HepG2 (cell line): ENCODE results near the gene CCL22. TPM values are rescaled to one million over a fixed set of nuclear protein-coding genes. Genes with fewer than 3 reads are reported as not detected.
A peak's percentile ranks its signal among the peaks of the same experiment; 100 is the strongest.

Experiments
- CREBL2 ChIP-seq: sonication (generic); formaldehyde crosslinking; IDR thresholded peaks from 2 replicates; pipeline ENCODE4 v1.8.1; 2023; ENCODE audit warnings: missing genetic modification reagents, mild to moderate bottlenecking, borderline replicate concordance
- E2F1 ChIP-seq: sonication (generic); formaldehyde crosslinking; IDR thresholded peaks from 2 replicates; pipeline ENCODE4 v1.5.0; 2020; ENCODE audit warnings: missing genetic modification reagents
- GFI1 ChIP-seq: sonication (generic); formaldehyde crosslinking; IDR thresholded peaks from 2 replicates; pipeline ENCODE4 v1.5.0; 2020; ENCODE audit warnings: missing genetic modification reagents, mild to moderate bottlenecking, borderline replicate concordance
- MAF1 ChIP-seq: sonication (generic); formaldehyde crosslinking; IDR thresholded peaks from 2 replicates; pipeline ENCODE4 v1.5.0; 2020; ENCODE audit warnings: missing genetic modification reagents, borderline replicate concordance
- PRDM15 ChIP-seq: sonication (generic); formaldehyde crosslinking; IDR thresholded peaks from 2 replicates; pipeline ENCODE4 v1.4.0; 2020; ENCODE audit warnings: missing genetic modification reagents
- SMAD3 ChIP-seq: sonication (generic); formaldehyde crosslinking; IDR thresholded peaks from 2 replicates; pipeline ENCODE4 v1.4.0; 2020; ENCODE audit warnings: missing genetic modification reagents
- SNAPC4 ChIP-seq: sonication (generic); formaldehyde crosslinking; IDR thresholded peaks from 2 replicates; pipeline ENCODE4 v1.4.0; 2020; ENCODE audit warnings: mild to moderate bottlenecking, missing genetic modification reagents
- SOX6 ChIP-seq, 2 experiments: fragments of 450-650 bp in 1 of 2; sonication (generic) in 1 of 2; formaldehyde crosslinking in 1 of 2; IDR thresholded peaks; 2 replicates each; pipeline versions ENCODE4 v1.4.0 to v1.6.1; 2017 to 2020; ENCODE audit warnings: antibody characterized with exemption in 1 of 2, mild to moderate bottlenecking in 1 of 2, missing genetic modification reagents in 1 of 2
- TEF ChIP-seq: sonication (generic); formaldehyde crosslinking; IDR thresholded peaks from 2 replicates; pipeline ENCODE4 v1.5.0; 2020; ENCODE audit warnings: missing genetic modification reagents
- XRCC5 ChIP-seq: fragments of 200-400 bp; formaldehyde crosslinking; optimal IDR thresholded peaks from 2 replicates; pipeline ENCODE3; 2017; ENCODE audit warnings: mild to moderate bottlenecking, low read length
- ZNF296 ChIP-seq: sonication (generic); formaldehyde crosslinking; conservative IDR thresholded peaks from 2 replicates; pipeline ENCODE4 v1.5.0; 2020; ENCODE audit warnings: mild to moderate bottlenecking, missing genetic modification reagents
- ZNF30 ChIP-seq: sonication (generic); formaldehyde crosslinking; IDR thresholded peaks from 2 replicates; pipeline ENCODE4 v1.5.0; 2020; ENCODE audit warnings: mild to moderate bottlenecking, missing genetic modification reagents
- ZNF451 ChIP-seq: sonication (generic); formaldehyde crosslinking; IDR thresholded peaks from 2 replicates; pipeline ENCODE4 v1.5.0; 2020; ENCODE audit warnings: mild to moderate bottlenecking, missing genetic modification reagents
- ZNF639 ChIP-seq: conservative IDR thresholded peaks from 2 replicates; pipeline ENCODE4 v1.6.1; 2018; ENCODE audit warnings: missing genetic modification reagents
- ZSCAN31 ChIP-seq: sonication (generic); formaldehyde crosslinking; IDR thresholded peaks from 2 replicates; pipeline ENCODE4 v1.5.0; 2020; ENCODE audit warnings: low read depth, mild to moderate bottlenecking, missing genetic modification reagents
- polyA plus RNA-seq, 8 experiments: library from polyadenylated mRNA; depleted of rRNA in 3 of 8; stranded (reverse) in 7 of 8; unstranded in 1 of 8; fragments of >200 nt; fragmentation: Illumina TruSeq in 4 of 8; extraction: Trizol in 4 of 8; gene quantifications; 2 replicates each; pipeline versions ENCODE4 v1.2.1 to v1.2.3, GENCODE V29; 2011 to 2016; ENCODE audit warnings: low read depth in 4 of 8, missing spikeins in 1 of 8, mixed read lengths in 1 of 8; ENCODE audit not compliant: insufficient read depth in 1 of 8
- total RNA-seq, 5 experiments: library from RNA; depleted of rRNA; stranded (reverse); fragments of >200 nt; fragmentation: Illumina TruSeq; extraction: Trizol; gene quantifications; 2 replicates each; pipeline ENCODE4 v1.2.3, GENCODE V29; 2016; ENCODE audit warnings: low read depth in 1 of 5

Gene CCL22
- total and polyA plus RNA-seq, 2 of the 13 experiments (the other 11 are each of a cell fraction or from before 2014, with no cell fraction given), result not detected

- TF ChIP-seq ZNF639 (CRISPR knock-in tag), result no peak; the same call in 1 of the 2 replicates
- TF ChIP-seq CREBL2 (CRISPR knock-in tag), result no peak
- no peak for TF ChIP-seq XRCC5
- no peak for TF ChIP-seq SOX6 (IDR thresholded peaks at IDR 0.05)
- TF ChIP-seq SOX6 (CRISPR knock-in tag; IDR thresholded peaks at IDR 0.05), result no peak
- 0 out of 2 replicates have a peak, but pooled peaks have one; percentile 14 for TF ChIP-seq SNAPC4
- TF ChIP-seq E2F1 (CRISPR knock-in tag), result no peak
- TF ChIP-seq ZNF451, result 0 out of 2 replicates have a peak, but pooled peaks have one; percentile 7
- no peak for TF ChIP-seq SMAD3 (CRISPR knock-in tag)
- TF ChIP-seq TEF (CRISPR knock-in tag), result no peak
- no peak; the same call in 1 of the 2 replicates for TF ChIP-seq ZSCAN31 (CRISPR knock-in tag)
- 0 out of 2 replicates have a peak, but pooled peaks have one; percentile 5 for TF ChIP-seq PRDM15
- no peak for TF ChIP-seq MAF1 (CRISPR knock-in tag)
- 0 out of 2 replicates have a peak, but pooled peaks have one; percentile 66 for TF ChIP-seq ZNF296 (CRISPR knock-in tag)
- TF ChIP-seq GFI1 (CRISPR knock-in tag), result no peak
- TF ChIP-seq ZNF30 (CRISPR knock-in tag), result no peak
Observed at GRCh38 chr16:57371494-57372371, 13.2 kb downstream of the CCL22 start (continued).
